Activated T-cell treated with anti-CD3 and anti-CD28 coated beads, Interleukin-2, amount 50 U/mL, for 72 hours (primary cell): ENCODE results near the gene LRRC46. TPM values are rescaled to one million over a fixed set of nuclear protein-coding genes. Genes with fewer than 3 reads are reported as not detected.

Source experiments
- ATAC-seq, 2 donors: fragments of 150-1000 bp; cut with Tn5 transposase; replicated peaks in 1 of 2; 2 replicates each; pipeline ENCODE4 v1.10.0; 2021; ENCODE audit warnings: moderate library complexity in 2 of 2, mild to moderate bottlenecking in 1 of 2
- DNase-seq, 2 donors: peaks; one replicate each; pipeline ENCODE4 v3.0.0; 2021 to 2022; ENCODE audit warnings: mixed read lengths in 1 of 2
- H3K27ac Mint-ChIP-seq: one replicate; pipeline ENCODE4 v1.8.0; 2022; ENCODE audit warnings: mild to moderate bottlenecking, moderate library complexity, mixed read lengths
- H3K27me3 Mint-ChIP-seq: one replicate; pipeline ENCODE4 v1.8.0; 2022; ENCODE audit warnings: low read depth, mixed read lengths
- H3K36me3 Mint-ChIP-seq, 2 donors: one replicate each; pipeline ENCODE4 v1.8.0; 2022; ENCODE audit warnings: mixed read lengths in 2 of 2, mild to moderate bottlenecking in 1 of 2; ENCODE audit not compliant: insufficient read depth in 2 of 2
- H3K4me1 Mint-ChIP-seq: one replicate; pipeline ENCODE4 v1.8.0; 2022; ENCODE audit warnings: low read depth, mixed read lengths
- H3K4me3 Mint-ChIP-seq, 2 donors: one replicate each; pipeline ENCODE4 v1.8.0; 2022; ENCODE audit warnings: mild to moderate bottlenecking in 2 of 2, mixed read lengths in 2 of 2, moderate library complexity in 2 of 2
- H3K9me3 Mint-ChIP-seq, 2 donors: one replicate each; pipeline ENCODE4 v1.8.0; 2022; ENCODE audit warnings: mixed read lengths in 2 of 2
- total RNA-seq, 2 donors: library from RNA; stranded (reverse); gene quantifications; one replicate each; pipeline ENCODE4 v1.2.3, GENCODE V29; 2022

The LRRC46 gene
- total RNA-seq, 2 donors from 2014 or later: 0.46 to 0.83 TPM

DNA sequence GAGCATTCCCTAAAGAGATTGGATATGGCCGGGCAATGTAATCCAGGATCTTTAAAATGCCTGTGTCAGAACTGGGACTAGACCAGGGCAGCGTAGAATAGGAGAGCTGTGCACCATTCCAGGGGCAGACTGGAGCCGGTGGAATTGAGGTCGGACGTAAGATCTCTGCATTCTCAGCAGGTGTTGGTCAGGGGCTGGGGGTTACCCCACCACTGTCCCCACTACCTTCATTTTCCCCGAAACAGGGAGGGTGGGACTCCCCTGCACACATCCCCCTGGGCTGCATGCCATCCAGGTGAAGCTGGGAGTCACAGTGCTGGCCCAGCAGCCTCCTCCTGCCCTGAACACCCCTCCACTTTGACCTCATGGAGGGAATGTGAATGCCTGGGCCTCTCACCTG lies 27.7 kb upstream of the LRRC46 start:
- no peaks in the 10 kb centered on the region for H3K9me3 Mint-ChIP-seq
- DNase-seq: no peak
- H3K27me3 Mint-ChIP-seq: no peaks in the 10 kb centered on the region
- H3K4me3 Mint-ChIP-seq: no peak overlapping the region
- peak overlapping the region; percentile 56 for H3K27ac Mint-ChIP-seq
- no peaks in the 10 kb centered on the region for H3K36me3 Mint-ChIP-seq
- no peak for ATAC-seq
- H3K4me1 Mint-ChIP-seq: peaks cover 4% of the 10 kb centered on the region

GRCh38 chr17:47804461-47804860 lies 27.0 kb upstream of the LRRC46 start:
- H3K4me1 Mint-ChIP-seq: peaks cover 4% of the 10 kb centered on the region

GRCh38 chr17:47806026-47806912 lies 25.2 kb upstream of the LRRC46 start:
- H3K27ac Mint-ChIP-seq: no peak overlapping the region

More at GRCh38 chr17:47804461-47804860, 27.0 kb upstream of the LRRC46 start:
- DNase-seq (no peak), ATAC-seq (no peak)
- Mint-ChIP-seq H3K36me3 (no peaks in the 10 kb centered on the region), H3K27ac (peak overlapping the region; percentile 21), H3K4me3 (no peak overlapping the region), H3K27me3 (no peaks in the 10 kb centered on the region), H3K9me3 (no peaks in the 10 kb centered on the region)

GRCh38 chr17:47806913-47807255 lies 24.6 kb upstream of the LRRC46 start:
- no peak overlapping the region for H3K4me3 Mint-ChIP-seq
- no peaks in the 10 kb centered on the region for H3K9me3 Mint-ChIP-seq
- DNase-seq (no peak), ATAC-seq (no peak)
- no peak overlapping the region for H3K27ac Mint-ChIP-seq
- no peaks in the 10 kb centered on the region for H3K27me3 Mint-ChIP-seq
- H3K36me3 Mint-ChIP-seq: peaks cover 0 to 4% of the 10 kb centered on the region in 2 donors
- H3K4me1 Mint-ChIP-seq: peaks cover 16% of the 10 kb centered on the region

More at GRCh38 chr17:47806026-47806912, 25.2 kb upstream of the LRRC46 start:
- no peaks in the 10 kb centered on the region for H3K27me3 Mint-ChIP-seq
- H3K4me1 Mint-ChIP-seq: peaks cover 16% of the 10 kb centered on the region
- DNase-seq: no peak
- H3K4me3 Mint-ChIP-seq: no peak overlapping the region
- H3K9me3 Mint-ChIP-seq: no peaks in the 10 kb centered on the region
- ATAC-seq: no peak
- peaks cover 0 to 4% of the 10 kb centered on the region in 2 donors for H3K36me3 Mint-ChIP-seq

DNA sequence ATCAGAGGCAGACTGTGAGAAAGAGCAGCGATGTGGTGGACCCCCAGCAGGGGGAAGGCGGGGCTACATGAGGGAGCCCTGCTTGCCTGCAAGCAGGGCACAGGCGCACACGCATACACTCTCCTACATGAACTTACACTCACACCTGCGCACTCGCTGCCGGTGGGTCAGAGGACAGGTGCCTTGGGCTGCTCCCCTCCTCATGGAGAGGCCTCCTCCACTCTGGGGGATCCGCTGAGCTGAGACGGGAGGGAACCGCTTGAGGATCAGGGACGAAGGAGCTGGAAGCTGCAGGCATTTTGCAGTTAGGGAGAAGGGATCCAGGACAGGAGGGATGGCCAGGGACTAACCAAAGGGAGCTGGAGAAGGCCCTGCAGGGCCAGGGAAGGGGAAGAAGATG lies 24.0 kb upstream of the LRRC46 start:
- Mint-ChIP-seq H3K36me3 (peaks cover 0 to 4% of the 10 kb centered on the region in 2 donors), H3K4me3 (no peak overlapping the region), H3K9me3 (no peaks in the 10 kb centered on the region), H3K4me1 (peaks cover 12% of the 10 kb centered on the region), H3K27me3 (no peaks in the 10 kb centered on the region), H3K27ac (no peak overlapping the region)
- DNase-seq (no peak), ATAC-seq (no peak)

DNA sequence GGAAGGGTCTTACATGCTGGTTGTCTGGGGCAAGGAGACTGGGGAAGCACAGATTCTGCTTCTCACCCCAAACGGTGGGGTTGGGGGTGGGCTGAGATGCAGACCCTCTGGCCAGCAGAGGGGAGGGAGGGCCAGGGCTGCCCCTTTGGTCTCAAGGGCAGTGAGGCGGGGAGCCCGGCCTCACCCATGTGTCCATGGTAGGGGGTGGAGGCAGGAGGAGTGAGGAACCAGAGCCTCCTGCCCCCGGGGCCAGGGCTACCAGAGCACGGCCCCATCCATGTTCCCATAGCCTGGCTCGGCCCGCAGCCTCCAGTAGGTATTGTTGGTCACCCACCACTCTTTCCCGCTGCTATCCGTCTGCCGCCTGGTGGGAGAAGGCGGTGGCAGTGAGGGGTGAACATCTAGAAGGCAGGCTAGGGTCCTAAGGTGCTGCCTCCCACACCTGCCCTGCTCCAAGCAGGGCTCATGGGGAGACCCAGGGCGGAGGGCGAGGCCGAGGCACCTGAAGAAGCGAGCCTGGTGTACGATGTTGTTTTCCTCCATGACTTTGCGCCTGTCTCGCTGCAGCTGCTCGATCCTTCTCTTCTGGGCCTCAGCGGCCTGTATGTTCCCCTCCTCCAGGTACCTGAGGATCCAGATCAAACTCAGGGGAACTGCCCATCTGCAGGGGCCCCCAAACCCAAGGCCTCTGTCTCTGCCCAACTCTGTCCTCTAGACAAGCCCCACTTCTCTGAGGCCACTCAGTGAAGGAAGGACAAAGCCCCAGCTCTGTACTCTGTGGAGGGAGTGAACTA lies 23.2 kb upstream of the LRRC46 start:
- Mint-ChIP-seq H3K9me3 (no peaks in the 10 kb centered on the region), H3K27me3 (no peaks in the 10 kb centered on the region), H3K36me3 (peaks cover 0 to 4% of the 10 kb centered on the region in 2 donors), H3K27ac (peak overlapping the region; percentile 16), H3K4me1 (peaks cover 11% of the 10 kb centered on the region), H3K4me3 (no peak overlapping the region)
- ATAC-seq (no peak), DNase-seq (no peak)

GRCh38 chr17:47808830-47809480 lies 22.5 kb upstream of the LRRC46 start:
- no peak for DNase-seq
- no peak for ATAC-seq
- Mint-ChIP-seq H3K4me1 (peaks cover 11% of the 10 kb centered on the region), H3K4me3 (no peak overlapping the region), H3K9me3 (no peaks in the 10 kb centered on the region), H3K27me3 (no peaks in the 10 kb centered on the region), H3K27ac (no peak overlapping the region), H3K36me3 (peaks cover 0 to 4% of the 10 kb centered on the region in 2 donors)

GRCh38 chr17:47810200-47810821 lies 21.2 kb upstream of the LRRC46 start:
- DNase-seq: peak; percentile 47 to 55
- Mint-ChIP-seq H3K27ac (peak overlapping the region; percentile 80), H3K4me3 (no peak overlapping the region), H3K4me1 (peaks cover 11% of the 10 kb centered on the region), H3K36me3 (peaks cover 0 to 4% of the 10 kb centered on the region in 2 donors), H3K9me3 (no peaks in the 10 kb centered on the region), H3K27me3 (no peaks in the 10 kb centered on the region)
- peak; percentile 91 to 94 for ATAC-seq

DNA sequence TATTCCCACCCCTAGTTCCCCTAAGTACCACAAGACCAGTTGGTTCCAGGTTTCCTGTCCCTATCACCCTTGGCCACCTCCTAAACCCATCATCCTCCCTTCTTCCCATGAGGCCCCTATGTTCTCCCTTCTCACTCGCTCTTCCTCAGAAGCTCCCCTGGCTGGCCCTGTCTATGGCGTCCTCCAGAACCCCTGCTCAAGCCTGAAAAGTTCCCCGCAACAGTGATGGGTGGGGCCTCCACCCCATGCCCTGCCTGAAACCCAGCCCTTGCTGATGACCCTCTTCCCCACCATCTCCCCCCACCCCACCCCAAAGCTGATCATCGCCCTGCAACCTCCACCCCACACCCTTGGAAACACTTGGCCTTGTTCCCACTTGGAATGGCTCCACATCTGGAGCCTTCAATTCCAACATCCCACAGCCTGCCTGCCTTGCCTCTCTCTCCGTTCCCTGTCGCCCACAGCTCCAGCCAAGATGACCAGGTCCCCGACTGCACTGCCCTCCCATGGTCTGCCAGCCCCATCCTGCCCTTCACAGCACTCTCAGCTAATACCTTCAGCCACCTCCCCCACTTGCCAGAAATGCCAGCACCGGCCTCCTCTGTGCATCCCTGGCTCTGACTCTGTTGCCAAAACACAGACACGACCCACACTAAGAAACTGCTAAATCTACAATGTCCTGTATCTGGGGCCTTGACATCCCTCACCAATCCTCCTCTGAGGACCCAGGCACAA lies 20.4 kb upstream of the LRRC46 start:
- H3K27me3 Mint-ChIP-seq: no peaks in the 10 kb centered on the region
- DNase-seq (no peak), ATAC-seq (no peak)
- H3K9me3 Mint-ChIP-seq: no peaks in the 10 kb centered on the region
- peaks cover 0 to 4% of the 10 kb centered on the region in 2 donors for H3K36me3 Mint-ChIP-seq
- peak overlapping the region; percentile 48 for H3K27ac Mint-ChIP-seq
- H3K4me1 Mint-ChIP-seq: peaks cover 11% of the 10 kb centered on the region
- H3K4me3 Mint-ChIP-seq: no peak overlapping the region

GRCh38 chr17:47811709-47812108 lies 19.8 kb upstream of the LRRC46 start:
- H3K36me3 Mint-ChIP-seq: peaks cover 0 to 5% of the 10 kb centered on the region in 2 donors
- H3K27me3 Mint-ChIP-seq: no peaks in the 10 kb centered on the region
- H3K9me3 Mint-ChIP-seq: no peaks in the 10 kb centered on the region
- H3K4me3 Mint-ChIP-seq: no peak overlapping the region
- ATAC-seq: no peak
- peaks cover 11% of the 10 kb centered on the region for H3K4me1 Mint-ChIP-seq
- DNase-seq: no peak
- H3K27ac Mint-ChIP-seq: peak overlapping the region; percentile 31

- Mint-ChIP-seq H3K36me3 (peaks cover 0 to 7% of the 10 kb centered on the region in 2 donors), H3K9me3 (no peaks in the 10 kb centered on the region), H3K4me1 (peaks cover 11% of the 10 kb centered on the region), H3K4me3 (no peak overlapping the region), H3K27me3 (no peaks in the 10 kb centered on the region), H3K27ac (peak overlapping the region; percentile 2)
- no peak for DNase-seq
- ATAC-seq: no peak
Observed at GRCh38 chr17:47812146-47812920, 19.1 kb upstream of the LRRC46 start.
